HL-60 (cell line): ENCODE data around the gene C6orf132.

Experiments used
- DNase-seq, 2 experiments: peaks; one replicate each; pipeline ENCODE4 v3.0.0-alpha.2; 2010 to 2020; ENCODE audit warnings: low read depth in 1 of 2, low spot score in 1 of 2
- H3K27ac ChIP-seq: fragments of 250-450 bp; sonication (Bioruptor Pico); replicated peaks from 2 replicates; pipeline ENCODE4 v1.5.1; 2020; ENCODE audit warnings: mild to moderate bottlenecking, moderate library complexity
- H3K27me3 ChIP-seq: fragments of 250-450 bp; sonication (Bioruptor Pico); 2 replicates; pipeline ENCODE4 v1.5.1; 2021; ENCODE audit warnings: mild to moderate bottlenecking, moderate library complexity; ENCODE audit not compliant: insufficient read depth, poor library complexity, severe bottlenecking
- H3K4me3 ChIP-seq: replicated peaks from 2 replicates; pipeline ENCODE4 v1.5.1; 2011; ENCODE audit warnings: mild to moderate bottlenecking, control low read depth, low read length; ENCODE audit not compliant: insufficient read depth
- GABPA ChIP-seq: IDR thresholded peaks from 2 replicates; pipeline ENCODE4 v1.6.1; 2012; ENCODE audit warnings: low read depth
- POLR2AphosphoS5 ChIP-seq: IDR thresholded peaks from 2 replicates; pipeline ENCODE4 v1.6.1; 2012; ENCODE audit warnings: low read depth
- SPI1 ChIP-seq: IDR thresholded peaks from 2 replicates; pipeline ENCODE4 v1.6.1; 2012; ENCODE audit warnings: low read depth, mild to moderate bottlenecking, borderline replicate concordance
- long read RNA-seq: library from polyadenylated mRNA; unstranded; transcript quantifications from one replicate; pipeline ENCODE4 v2.0.0, GENCODE V29; 2020
- TF ChIP-seq, protein P1 (sequence below): IDR thresholded peaks from one replicate; pipeline ENCODE4 v1.5.1; 2011; ENCODE audit warnings: low read length, control low read depth, inconsistent platforms; ENCODE audit not compliant: insufficient read depth
- TF ChIP-seq, protein P2 (sequence below): IDR thresholded peaks from 2 replicates; pipeline ENCODE4 v1.6.1; 2012; ENCODE audit warnings: low read depth; ENCODE audit not compliant: insufficient replicate concordance

Gene C6orf132, protein sequence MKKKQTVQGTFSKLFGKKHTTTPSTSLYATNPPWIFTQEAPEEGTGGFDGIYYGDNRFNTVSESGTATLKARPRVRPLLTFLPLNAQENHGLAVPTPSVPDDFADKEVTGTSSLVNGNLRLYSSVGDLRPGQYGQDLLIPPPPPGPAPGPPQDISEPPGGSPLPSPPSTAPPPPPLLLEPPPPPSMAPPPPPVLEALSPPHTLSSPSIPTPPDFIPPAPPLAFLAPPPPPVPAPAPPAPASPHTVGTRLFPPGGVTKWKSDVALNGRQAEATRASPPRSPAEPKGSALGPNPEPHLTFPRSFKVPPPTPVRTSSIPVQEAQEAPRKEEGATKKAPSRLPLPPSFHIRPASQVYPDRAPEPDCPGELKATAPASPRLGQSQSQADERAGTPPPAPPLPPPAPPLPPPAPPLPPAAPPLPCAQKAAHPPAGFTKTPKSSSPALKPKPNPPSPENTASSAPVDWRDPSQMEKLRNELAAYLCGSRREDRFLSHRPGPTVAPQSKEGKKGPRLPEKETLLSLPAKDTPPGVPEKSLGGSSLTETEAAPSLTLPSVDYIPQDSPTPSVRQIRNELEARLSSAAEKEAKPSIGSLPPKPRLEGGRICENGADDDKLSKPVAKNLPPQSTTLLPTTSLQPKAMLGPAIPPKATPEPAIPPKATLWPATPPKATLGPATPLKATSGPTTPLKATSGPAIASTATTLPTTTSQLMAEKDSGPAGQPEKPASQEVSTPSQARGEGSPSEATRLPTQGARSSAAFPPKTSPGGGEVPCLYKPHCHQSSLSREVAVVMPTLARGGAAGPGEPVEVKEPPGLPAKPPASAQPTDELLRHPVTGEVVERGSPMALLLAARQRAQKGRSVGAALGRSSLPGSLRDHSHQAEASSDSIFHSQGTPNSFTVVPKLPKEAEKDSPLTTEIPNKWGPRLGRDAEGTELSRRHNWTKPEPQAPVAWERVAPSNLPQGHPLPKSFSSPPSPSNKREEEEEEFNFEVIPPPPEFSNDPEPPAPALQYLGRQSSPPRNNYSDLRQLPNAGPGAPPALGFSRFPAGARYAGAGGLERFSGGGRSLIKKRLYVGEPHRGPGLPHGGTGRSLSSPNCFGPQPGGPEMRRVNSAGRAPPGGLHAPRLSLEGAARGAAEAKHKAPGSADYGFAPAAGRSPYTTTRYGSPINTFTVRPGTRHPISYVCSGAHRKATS
- long read RNA-seq, result 0 reads

DNA sequence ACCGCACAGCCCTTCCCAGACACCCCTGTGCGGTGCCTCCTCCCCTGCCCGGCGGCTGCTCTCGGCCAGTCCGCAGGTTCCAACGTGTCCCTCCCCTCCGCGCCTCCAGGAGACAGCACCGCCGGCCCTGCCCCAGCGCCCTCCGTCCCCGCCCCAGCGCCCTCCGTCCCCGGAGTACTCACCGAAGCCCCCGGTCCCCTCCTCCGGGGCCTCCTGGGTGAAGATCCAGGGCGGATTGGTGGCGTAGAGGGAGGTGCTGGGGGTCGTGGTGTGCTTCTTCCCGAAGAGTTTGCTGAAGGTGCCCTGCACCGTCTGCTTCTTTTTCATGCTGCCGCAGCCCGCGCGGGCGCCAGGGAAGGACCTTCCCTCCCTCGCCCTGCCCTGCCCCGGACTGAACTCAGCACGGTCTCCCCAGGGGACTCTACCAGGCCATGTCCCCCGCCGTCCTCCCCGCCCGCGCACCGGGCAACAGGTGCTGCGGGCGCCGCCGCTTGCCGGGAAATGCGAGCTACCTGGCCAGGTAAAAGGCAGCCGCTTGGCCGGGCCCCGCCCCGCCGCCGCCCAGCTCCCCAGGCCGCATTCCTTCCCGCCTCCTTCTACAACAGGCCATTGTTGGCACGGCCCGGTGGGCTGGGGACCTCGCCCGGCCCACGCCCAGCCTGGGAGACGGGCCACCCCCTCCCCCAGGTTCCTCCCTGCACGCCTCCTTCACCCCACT lies at the start of gene C6orf132:
Gene C6orf132 (minus strand): TSS at position 503 of the 718 bp plus-strand sequence. CDS start 176 bp downstream, at position 327.
- Histone ChIP-seq H3K27ac (no peak within 1 kb of the TSS), H3K4me3 (peak within 1 kb of the TSS; percentile 41), H3K27me3 (peaks cover 6% of the 10 kb centered on the region)
- DNase-seq, result peak in 1 of 2 experiments; percentile 17
- TF ChIP-seq GABPA (no peak), SPI1 (peak; percentile 67)

DNA sequence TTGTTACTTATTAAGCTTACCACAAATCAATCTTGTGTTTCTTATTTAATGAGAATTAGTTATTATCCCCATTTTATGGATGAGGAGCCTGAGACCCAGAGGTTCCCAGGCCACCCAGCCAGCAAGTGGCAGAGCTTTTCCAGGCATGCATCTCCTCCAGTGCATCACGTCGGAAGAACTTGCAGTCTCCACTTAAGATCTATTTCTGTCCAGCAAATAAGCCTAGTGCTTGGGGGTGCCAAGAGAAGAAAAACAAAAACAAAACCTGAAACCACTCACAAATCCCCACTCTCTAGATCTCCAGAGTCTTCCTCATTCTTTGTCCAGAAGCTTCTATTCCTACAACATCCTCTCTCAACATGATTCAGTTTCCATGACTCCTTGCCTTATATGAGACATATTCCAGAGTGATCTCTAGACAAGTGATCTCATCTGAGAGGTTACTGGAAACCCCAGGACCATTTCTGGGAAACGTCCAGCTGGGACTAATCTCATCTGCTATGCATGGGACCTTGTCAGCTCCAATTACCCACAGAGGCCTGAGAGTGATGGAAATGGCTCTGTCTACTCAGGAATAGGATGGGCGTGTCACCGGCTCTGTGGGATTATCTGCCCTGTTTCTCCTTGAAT lies 48.2 kb upstream of the C6orf132 start:
- H3K27ac ChIP-seq, result no peak overlapping the region
- H3K4me3 ChIP-seq, result no peak overlapping the region
- TF ChIP-seq, protein P1, sequence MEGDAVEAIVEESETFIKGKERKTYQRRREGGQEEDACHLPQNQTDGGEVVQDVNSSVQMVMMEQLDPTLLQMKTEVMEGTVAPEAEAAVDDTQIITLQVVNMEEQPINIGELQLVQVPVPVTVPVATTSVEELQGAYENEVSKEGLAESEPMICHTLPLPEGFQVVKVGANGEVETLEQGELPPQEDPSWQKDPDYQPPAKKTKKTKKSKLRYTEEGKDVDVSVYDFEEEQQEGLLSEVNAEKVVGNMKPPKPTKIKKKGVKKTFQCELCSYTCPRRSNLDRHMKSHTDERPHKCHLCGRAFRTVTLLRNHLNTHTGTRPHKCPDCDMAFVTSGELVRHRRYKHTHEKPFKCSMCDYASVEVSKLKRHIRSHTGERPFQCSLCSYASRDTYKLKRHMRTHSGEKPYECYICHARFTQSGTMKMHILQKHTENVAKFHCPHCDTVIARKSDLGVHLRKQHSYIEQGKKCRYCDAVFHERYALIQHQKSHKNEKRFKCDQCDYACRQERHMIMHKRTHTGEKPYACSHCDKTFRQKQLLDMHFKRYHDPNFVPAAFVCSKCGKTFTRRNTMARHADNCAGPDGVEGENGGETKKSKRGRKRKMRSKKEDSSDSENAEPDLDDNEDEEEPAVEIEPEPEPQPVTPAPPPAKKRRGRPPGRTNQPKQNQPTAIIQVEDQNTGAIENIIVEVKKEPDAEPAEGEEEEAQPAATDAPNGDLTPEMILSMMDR, result no peak
- TF ChIP-seq SPI1, result no peak
- TF ChIP-seq, protein P2, sequence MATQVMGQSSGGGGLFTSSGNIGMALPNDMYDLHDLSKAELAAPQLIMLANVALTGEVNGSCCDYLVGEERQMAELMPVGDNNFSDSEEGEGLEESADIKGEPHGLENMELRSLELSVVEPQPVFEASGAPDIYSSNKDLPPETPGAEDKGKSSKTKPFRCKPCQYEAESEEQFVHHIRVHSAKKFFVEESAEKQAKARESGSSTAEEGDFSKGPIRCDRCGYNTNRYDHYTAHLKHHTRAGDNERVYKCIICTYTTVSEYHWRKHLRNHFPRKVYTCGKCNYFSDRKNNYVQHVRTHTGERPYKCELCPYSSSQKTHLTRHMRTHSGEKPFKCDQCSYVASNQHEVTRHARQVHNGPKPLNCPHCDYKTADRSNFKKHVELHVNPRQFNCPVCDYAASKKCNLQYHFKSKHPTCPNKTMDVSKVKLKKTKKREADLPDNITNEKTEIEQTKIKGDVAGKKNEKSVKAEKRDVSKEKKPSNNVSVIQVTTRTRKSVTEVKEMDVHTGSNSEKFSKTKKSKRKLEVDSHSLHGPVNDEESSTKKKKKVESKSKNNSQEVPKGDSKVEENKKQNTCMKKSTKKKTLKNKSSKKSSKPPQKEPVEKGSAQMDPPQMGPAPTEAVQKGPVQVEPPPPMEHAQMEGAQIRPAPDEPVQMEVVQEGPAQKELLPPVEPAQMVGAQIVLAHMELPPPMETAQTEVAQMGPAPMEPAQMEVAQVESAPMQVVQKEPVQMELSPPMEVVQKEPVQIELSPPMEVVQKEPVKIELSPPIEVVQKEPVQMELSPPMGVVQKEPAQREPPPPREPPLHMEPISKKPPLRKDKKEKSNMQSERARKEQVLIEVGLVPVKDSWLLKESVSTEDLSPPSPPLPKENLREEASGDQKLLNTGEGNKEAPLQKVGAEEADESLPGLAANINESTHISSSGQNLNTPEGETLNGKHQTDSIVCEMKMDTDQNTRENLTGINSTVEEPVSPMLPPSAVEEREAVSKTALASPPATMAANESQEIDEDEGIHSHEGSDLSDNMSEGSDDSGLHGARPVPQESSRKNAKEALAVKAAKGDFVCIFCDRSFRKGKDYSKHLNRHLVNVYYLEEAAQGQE, result no peak
- no peak for TF ChIP-seq POLR2AphosphoS5
- TF ChIP-seq GABPA, result no peak
- no peak for DNase-seq
- H3K27me3 ChIP-seq, result no peaks in the 10 kb centered on the region

DNA sequence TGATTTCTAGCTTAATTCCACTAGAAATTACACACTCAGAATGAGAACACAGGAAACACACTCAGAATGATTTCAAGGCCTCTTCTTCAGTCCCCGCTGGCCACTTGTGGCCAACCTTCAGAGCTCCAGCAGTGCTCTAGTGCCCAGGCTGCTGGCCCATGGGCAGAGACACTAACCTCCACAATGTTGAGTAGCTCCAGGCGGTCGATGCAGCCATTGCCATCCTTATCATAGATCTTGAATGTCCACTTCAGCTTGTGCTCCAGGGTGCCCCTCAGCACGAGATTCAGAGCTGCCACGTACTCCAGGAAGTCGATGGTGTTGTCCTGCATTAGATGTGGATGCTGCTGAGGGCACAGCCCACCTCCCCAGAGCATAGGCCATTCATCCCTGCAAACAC lies 46.0 kb upstream of the C6orf132 start:
- H3K4me3 ChIP-seq, result no peak overlapping the region
- no peaks in the 10 kb centered on the region for H3K27me3 ChIP-seq
- H3K27ac ChIP-seq, result no peak overlapping the region
- TF ChIP-seq, protein P2, result no peak
- TF ChIP-seq POLR2AphosphoS5, result no peak
- no peak for TF ChIP-seq GABPA
- TF ChIP-seq, protein P1, result no peak
- TF ChIP-seq SPI1, result no peak
- no peak for DNase-seq
